ENCODE measurements around the gene FHIT.

DNA sequence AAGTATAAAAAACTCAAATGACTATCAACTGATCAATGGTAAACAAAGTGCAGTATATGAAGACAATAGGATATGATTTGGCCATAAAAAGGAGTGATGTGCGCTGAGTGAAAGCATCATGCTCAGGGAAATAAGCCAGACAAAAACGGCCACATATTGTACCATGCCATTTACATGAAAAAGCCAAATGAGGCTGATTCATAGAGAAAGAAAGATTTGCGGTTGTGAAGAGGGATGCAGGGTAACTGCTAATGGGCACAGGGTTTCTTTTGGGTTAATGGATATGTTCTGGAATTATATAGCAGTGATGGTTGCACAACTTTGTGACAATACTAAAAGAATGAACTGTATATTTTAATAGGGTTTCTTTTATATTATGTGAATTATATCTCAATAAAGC lies 1324.2 kb downstream of the FHIT start:
- TF ChIP-seq, protein P1, sequence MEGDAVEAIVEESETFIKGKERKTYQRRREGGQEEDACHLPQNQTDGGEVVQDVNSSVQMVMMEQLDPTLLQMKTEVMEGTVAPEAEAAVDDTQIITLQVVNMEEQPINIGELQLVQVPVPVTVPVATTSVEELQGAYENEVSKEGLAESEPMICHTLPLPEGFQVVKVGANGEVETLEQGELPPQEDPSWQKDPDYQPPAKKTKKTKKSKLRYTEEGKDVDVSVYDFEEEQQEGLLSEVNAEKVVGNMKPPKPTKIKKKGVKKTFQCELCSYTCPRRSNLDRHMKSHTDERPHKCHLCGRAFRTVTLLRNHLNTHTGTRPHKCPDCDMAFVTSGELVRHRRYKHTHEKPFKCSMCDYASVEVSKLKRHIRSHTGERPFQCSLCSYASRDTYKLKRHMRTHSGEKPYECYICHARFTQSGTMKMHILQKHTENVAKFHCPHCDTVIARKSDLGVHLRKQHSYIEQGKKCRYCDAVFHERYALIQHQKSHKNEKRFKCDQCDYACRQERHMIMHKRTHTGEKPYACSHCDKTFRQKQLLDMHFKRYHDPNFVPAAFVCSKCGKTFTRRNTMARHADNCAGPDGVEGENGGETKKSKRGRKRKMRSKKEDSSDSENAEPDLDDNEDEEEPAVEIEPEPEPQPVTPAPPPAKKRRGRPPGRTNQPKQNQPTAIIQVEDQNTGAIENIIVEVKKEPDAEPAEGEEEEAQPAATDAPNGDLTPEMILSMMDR (IDR thresholded peaks at IDR 0.05), result no peak
- no peak for TF ChIP-seq POLR2A (IDR thresholded peaks at IDR 0.05)
